Keratinocyte (primary cell): ENCODE results near the gene CD274. TPM values are rescaled to one million over a fixed set of nuclear protein-coding genes. Genes with fewer than 3 reads are reported as not detected.

Source experiments
- DNase-seq: peaks from one replicate; pipeline ENCODE4 v3.0.0-alpha.2; 2011; ENCODE audit warnings: low read depth, missing footprints, low spot score
- FAIRE-seq: peaks from 2 replicates; lab custom pipeline; 2011; peaks lifted over from hg19 to GRCh38; lab: Jason Lieb, UNC
- H2AFZ ChIP-seq: 2 replicates; pipeline ENCODE4 v1.6.0; 2012; ENCODE audit warnings: low read length, control low read depth, inconsistent platforms; ENCODE audit not compliant: control insufficient read depth
- H3K27ac ChIP-seq: 2 replicates; pipeline ENCODE4 v1.5.1; 2011; ENCODE audit warnings: low read length; ENCODE audit not compliant: control insufficient read depth, insufficient read depth
- H3K27me3 ChIP-seq: 3 replicates; pipeline ENCODE4 v1.6.0; 2011; ENCODE audit warnings: low read length; ENCODE audit not compliant: control insufficient read depth, insufficient read depth; ENCODE audit errors: extremely low read depth
- H3K36me3 ChIP-seq, 2 experiments: 2 replicates in 1 of 2; 3 replicates in 1 of 2; pipeline ENCODE4 v1.5.1; 2011; ENCODE audit warnings: low read length in 2 of 2, mild to moderate bottlenecking in 1 of 2; ENCODE audit not compliant: control insufficient read depth in 2 of 2, insufficient read depth in 2 of 2; ENCODE audit errors: extremely low read depth in 1 of 2
- H3K4me1 ChIP-seq: 3 replicates; pipeline ENCODE4 v1.5.1; 2011; ENCODE audit warnings: low read length; ENCODE audit not compliant: control insufficient read depth, insufficient read depth; ENCODE audit errors: extremely low read depth
- H3K4me2 ChIP-seq: 3 replicates; pipeline ENCODE4 v1.6.0; 2011; ENCODE audit warnings: low read depth, low read length; ENCODE audit not compliant: control insufficient read depth, insufficient read depth; ENCODE audit errors: extremely low read depth
- H3K4me3 ChIP-seq, 3 experiments: fragments of 200-600 bp in 1 of 3; sonication (generic) in 1 of 3; 2 replicates in 2 of 3; 3 replicates in 1 of 3; pipeline ENCODE4 v1.5.1; 2011 to 2016; ENCODE audit warnings: low read length in 3 of 3, mild to moderate bottlenecking in 3 of 3, control low read depth in 2 of 3, inconsistent platforms in 1 of 3, low read depth in 1 of 3, mixed read lengths in 1 of 3, mixed run types in 1 of 3, moderate library complexity in 1 of 3; ENCODE audit not compliant: control insufficient read depth in 2 of 3, insufficient read depth in 2 of 3; ENCODE audit errors: extremely low read depth in 1 of 3
- H3K79me2 ChIP-seq: 2 replicates; pipeline ENCODE4 v1.6.0; 2012; ENCODE audit warnings: low read length; ENCODE audit not compliant: control insufficient read depth, insufficient read depth
- H3K9ac ChIP-seq: 3 replicates; pipeline ENCODE4 v1.6.0; 2011; ENCODE audit warnings: low read length; ENCODE audit not compliant: control insufficient read depth, insufficient read depth; ENCODE audit errors: extremely low read depth
- H3K9me1 ChIP-seq: 3 replicates; pipeline ENCODE4 v1.6.0; 2011; ENCODE audit warnings: low read length; ENCODE audit not compliant: control insufficient read depth, insufficient read depth; ENCODE audit errors: extremely low read depth
- H3K9me3 ChIP-seq: 2 replicates; pipeline ENCODE4 v1.5.1; 2012; ENCODE audit warnings: low read depth, low read length; ENCODE audit not compliant: control insufficient read depth
- H4K20me1 ChIP-seq: 3 replicates; pipeline ENCODE4 v1.6.0; 2011; ENCODE audit warnings: low read length; ENCODE audit not compliant: control insufficient read depth, insufficient read depth; ENCODE audit errors: extremely low read depth
- EZH2 ChIP-seq: IDR thresholded peaks from one replicate; pipeline ENCODE4 v1.6.1; 2012; ENCODE audit warnings: inconsistent platforms, mild to moderate bottlenecking, low read length, moderate library complexity
- dilution Hi-C: fragments of 300-500 bp; cut with MboI; formaldehyde crosslinking; loops from one replicate; pipeline ENCODE4 v1.7.0; 2020; ENCODE audit warnings: low sequenced_read_pairs; ENCODE audit not compliant: extremely low pct_ligation_motif_present
- polyA plus RNA-seq, 5 experiments: library from polyadenylated mRNA; depleted of rRNA in 3 of 5; stranded (reverse) in 3 of 5; stranded (forward) in 1 of 5; unstranded in 1 of 5; fragments of >200 nt; gene quantifications; 1 replicate in 1 of 5; 2 replicates in 3 of 5; 3 replicates in 1 of 5; pipeline versions ENCODE4 v1.2.1 to v1.2.3, GENCODE V29; 2011 to 2012; ENCODE audit warnings: missing spikeins in 2 of 5, low read depth in 1 of 5, low replicate concordance in 1 of 5
- TF ChIP-seq, protein P1 (sequence below), 3 experiments: IDR thresholded peaks in 1 of 3; conservative IDR thresholded peaks in 1 of 3; optimal IDR thresholded peaks in 1 of 3; 2 replicates in 2 of 3; 3 replicates in 1 of 3; pipeline versions ENCODE3 to v1.5.1; 2011; ENCODE audit warnings: low read length in 3 of 3, mild to moderate bottlenecking in 3 of 3, moderate library complexity in 2 of 3, control low read depth in 1 of 3, inconsistent platforms in 1 of 3; ENCODE audit not compliant: insufficient read depth in 2 of 3; ENCODE audit errors: extremely low read depth in 1 of 3

The CD274 gene
- polyA plus RNA-seq, 1 donor (not counting 4 experiments of a cell fraction or from before 2014, with no cell fraction given) = 36.3 TPM

DNA sequence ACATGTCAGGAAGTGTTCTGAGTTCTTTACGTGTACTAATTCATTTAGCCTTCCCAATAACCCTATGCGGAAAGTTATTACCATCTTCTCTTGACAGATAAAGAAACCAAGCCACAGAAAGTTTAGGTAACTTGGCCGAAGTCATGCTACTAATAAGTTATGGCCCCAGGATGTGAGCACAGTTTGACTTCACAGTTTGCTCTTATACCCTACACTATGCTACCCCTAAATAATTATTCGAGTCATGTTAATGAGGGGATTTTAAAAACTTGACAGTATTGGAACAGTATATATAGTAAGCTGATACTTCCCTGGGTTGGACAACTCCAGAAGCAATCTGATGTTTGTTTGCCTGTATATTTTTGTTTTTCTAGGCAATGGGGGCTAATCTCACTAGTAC is 30.6 kb downstream of the CD274 start:
- H3K9ac ChIP-seq = no peak overlapping the region
- H3K4me3 ChIP-seq = no peak overlapping the region
- FAIRE-seq (no peak), DNase-seq (no peak)
- no peak overlapping the region for H3K27ac ChIP-seq
- dilution Hi-C loops = no loop called here
- no peaks in the 10 kb centered on the region for H3K9me1 ChIP-seq
- H3K36me3 ChIP-seq = no peaks in the 10 kb centered on the region
- no peaks in the 10 kb centered on the region for H3K9me3 ChIP-seq
- no peak overlapping the region for H2AFZ ChIP-seq
- H4K20me1 ChIP-seq = no peaks in the 10 kb centered on the region
- no peak for TF ChIP-seq EZH2
- TF ChIP-seq, protein P1, sequence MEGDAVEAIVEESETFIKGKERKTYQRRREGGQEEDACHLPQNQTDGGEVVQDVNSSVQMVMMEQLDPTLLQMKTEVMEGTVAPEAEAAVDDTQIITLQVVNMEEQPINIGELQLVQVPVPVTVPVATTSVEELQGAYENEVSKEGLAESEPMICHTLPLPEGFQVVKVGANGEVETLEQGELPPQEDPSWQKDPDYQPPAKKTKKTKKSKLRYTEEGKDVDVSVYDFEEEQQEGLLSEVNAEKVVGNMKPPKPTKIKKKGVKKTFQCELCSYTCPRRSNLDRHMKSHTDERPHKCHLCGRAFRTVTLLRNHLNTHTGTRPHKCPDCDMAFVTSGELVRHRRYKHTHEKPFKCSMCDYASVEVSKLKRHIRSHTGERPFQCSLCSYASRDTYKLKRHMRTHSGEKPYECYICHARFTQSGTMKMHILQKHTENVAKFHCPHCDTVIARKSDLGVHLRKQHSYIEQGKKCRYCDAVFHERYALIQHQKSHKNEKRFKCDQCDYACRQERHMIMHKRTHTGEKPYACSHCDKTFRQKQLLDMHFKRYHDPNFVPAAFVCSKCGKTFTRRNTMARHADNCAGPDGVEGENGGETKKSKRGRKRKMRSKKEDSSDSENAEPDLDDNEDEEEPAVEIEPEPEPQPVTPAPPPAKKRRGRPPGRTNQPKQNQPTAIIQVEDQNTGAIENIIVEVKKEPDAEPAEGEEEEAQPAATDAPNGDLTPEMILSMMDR (optimal IDR thresholded peaks at IDR 0.05 in 1 of 3, IDR thresholded peaks at IDR 0.05 in 1 of 3, conservative IDR thresholded peaks at IDR 0.05 in 1 of 3; ENCODE audit: extremely low read depth in 1 of 3, insufficient read depth in 2 of 3, low read length in 3 of 3) = no peak
- no peaks in the 10 kb centered on the region for H3K4me1 ChIP-seq
- H3K27me3 ChIP-seq = no peaks in the 10 kb centered on the region
- H3K4me2 ChIP-seq = no peak overlapping the region
- H3K79me2 ChIP-seq = no peaks in the 10 kb centered on the region

DNA sequence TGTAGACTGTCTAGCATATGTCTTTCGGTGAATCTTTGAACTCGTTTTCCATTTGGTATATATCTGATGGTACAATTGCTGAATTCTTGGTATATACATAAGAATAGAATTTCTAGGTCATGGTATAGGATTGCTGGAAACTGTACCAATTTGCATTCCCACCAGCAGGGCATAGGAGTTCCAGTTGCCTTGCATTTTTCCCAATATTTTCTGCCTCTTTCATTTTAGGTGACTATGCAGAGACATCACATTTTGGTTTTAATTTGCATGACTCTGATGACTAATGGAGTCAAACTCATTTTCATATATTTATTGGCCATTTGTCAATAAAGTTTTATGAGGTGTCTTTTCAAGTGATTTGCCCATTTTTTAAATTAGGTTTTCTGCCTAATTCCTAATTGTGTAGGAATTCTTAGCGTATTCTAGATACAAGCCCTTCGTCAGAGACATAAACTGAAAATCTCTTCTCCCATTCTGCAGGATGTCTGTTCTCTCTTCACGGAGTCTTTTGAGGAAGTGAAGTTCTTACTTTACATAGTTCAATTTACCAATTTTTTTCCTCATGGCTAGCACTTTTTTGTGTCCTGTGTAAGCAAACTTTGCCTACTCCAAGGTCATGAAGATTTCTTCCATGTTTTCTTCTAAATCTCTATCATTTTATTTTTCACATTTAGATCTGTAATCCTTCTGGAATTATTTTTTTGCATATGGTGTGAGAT is 31.1 kb downstream of the CD274 start:
- dilution Hi-C loops = no loop called here
- no peaks in the 10 kb centered on the region for H3K9me1 ChIP-seq
- FAIRE-seq (peak; percentile 36), DNase-seq (no peak)
- H3K4me2 ChIP-seq = no peak overlapping the region
- no peaks in the 10 kb centered on the region for H3K4me1 ChIP-seq
- H3K27me3 ChIP-seq = no peaks in the 10 kb centered on the region
- no peak for TF ChIP-seq EZH2
- TF ChIP-seq, protein P1 (optimal IDR thresholded peaks at IDR 0.05 in 1 of 3, IDR thresholded peaks at IDR 0.05 in 1 of 3, conservative IDR thresholded peaks at IDR 0.05 in 1 of 3; ENCODE audit: extremely low read depth in 1 of 3, insufficient read depth in 2 of 3, low read length in 3 of 3) = peak in 1 of 3 experiments; percentile 17
- H3K79me2 ChIP-seq = no peaks in the 10 kb centered on the region
- no peaks in the 10 kb centered on the region for H3K9me3 ChIP-seq
- no peak overlapping the region for H3K4me3 ChIP-seq
- H2AFZ ChIP-seq = no peak overlapping the region
- no peaks in the 10 kb centered on the region for H4K20me1 ChIP-seq
- H3K36me3 ChIP-seq = no peaks in the 10 kb centered on the region
- no peak overlapping the region for H3K27ac ChIP-seq
- H3K9ac ChIP-seq = no peak overlapping the region
